T-helper 1 cell (primary cell): Measurements from ENCODE around the gene OR6K3.

Experiments used
- DNase-seq, 5 donors: peaks; one replicate each; pipeline ENCODE4 v3.0.0-alpha.2; 2012 to 2020

Gene OR6K3

DNA sequence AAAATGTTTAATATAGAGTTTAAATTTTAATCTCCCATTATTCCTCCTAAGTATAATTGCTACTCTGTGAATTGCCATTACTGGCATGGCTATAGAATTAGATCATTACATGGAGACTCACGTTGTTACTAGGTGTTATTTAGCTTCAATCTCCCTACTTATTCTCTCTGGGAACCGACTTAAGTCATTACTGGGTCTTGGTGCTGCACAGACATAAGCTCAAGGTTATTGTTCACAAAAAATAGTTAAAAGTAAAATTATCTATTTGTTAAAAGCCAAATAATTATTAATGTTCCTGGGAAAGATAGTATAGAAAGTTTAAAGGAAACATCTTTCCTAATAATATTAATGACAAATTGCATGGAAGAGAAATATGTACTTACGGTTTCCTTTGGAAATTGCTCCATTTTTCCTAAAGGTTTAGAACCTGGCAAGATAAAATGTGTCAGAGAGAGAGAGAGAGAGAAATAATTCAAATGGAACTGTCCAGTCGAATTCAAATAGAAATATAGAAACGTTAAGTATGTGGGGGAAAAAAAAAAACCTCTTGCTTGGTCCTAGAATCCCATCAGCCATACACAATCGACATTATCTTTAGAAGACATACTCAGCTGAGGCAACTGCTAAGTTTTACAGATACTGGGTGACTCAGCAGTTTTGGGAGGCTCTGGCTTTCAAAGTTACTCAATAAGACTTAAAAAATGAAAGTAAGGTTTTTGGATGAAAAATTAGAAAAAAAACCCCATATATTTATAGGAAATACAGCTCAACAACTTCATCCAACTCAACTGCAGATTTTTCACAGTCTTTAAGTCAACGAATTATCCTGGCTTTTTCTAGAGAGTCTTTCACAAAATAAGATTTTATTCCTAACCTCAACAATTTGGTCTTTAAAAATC lies 34.2 kb downstream of the OR6K3 start, which contains the start of gene SPTA1:
Gene SPTA1 (minus strand): TSS at position 605 of the 899 bp plus-strand sequence. CDS start 198 bp downstream, at position 407.
- peak in 1 of 5 donors; percentile 14 for DNase-seq

- DNase-seq: no peak
These were observed 35.4 kb downstream of the OR6K3 start for GRCh38 chr1:158685085-158685484.

- DNase-seq: no peak
These were observed 38.9 kb downstream of the OR6K3 start for GRCh38 chr1:158681606-158682005.

- no peak for DNase-seq
These were observed 41.2 kb downstream of the OR6K3 start for GRCh38 chr1:158679289-158679688.

DNA sequence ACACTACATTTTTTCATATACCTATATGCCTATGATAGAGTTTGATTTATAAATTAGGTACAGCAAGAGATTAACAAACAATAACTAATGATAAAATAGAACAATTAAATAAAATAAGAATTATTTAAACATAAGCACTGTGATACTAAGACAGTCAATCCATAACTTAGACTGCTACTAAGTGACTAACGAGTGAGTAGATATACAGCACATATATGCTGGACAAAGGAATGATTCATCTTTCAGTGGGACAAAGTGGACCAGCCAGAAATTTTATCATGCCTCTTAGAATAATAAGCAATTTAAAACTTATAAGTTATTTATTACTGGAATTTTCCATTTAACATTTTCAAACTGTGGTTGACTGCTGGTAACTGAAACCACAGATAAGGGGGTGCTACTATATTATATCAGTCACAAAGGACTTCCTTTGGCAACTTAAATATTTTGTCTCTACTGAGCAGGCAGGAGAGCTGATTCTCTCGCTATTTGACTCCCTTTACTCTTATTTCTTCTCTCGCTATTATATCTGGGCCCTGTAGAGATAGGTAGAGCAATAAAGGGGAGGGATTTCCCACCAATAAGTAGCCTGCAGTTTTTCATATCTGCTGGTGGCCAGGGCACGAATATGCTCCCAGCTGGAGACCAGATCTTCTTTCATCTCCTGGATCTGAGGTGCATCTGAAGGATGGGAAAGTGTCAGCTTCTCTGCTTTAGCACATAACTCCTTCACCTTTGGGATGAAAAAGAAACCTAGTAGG lies 44.8 kb downstream of the OR6K3 start:
- no peak for DNase-seq

- no peak for DNase-seq
These were observed 46.2 kb downstream of the OR6K3 start for GRCh38 chr1:158674302-158674701.
